Nucleus accumbens (tissue), 56 donors: ENCODE measurements around the gene MAP3K4.

Experiments
- DNase-seq, 56 donors: peaks; one replicate each; lab custom pipeline; 2025; lab: John Stamatoyannopoulos, UW

MAP3K4 gene

GRCh38 chr6:160998217-160998616 lies 6.6 kb downstream of the MAP3K4 start:
- no peak for DNase-seq

GRCh38 chr6:160998766-160999165 lies 7.2 kb downstream of the MAP3K4 start:
- DNase-seq: no peak

GRCh38 chr6:160999516-160999915 lies 7.9 kb downstream of the MAP3K4 start:
- no peak for DNase-seq

GRCh38 chr6:161000632-161001031 lies 9.1 kb downstream of the MAP3K4 start:
- no peak for DNase-seq

GRCh38 chr6:161001421-161001820 lies 9.9 kb downstream of the MAP3K4 start:
- no peak for DNase-seq

DNA sequence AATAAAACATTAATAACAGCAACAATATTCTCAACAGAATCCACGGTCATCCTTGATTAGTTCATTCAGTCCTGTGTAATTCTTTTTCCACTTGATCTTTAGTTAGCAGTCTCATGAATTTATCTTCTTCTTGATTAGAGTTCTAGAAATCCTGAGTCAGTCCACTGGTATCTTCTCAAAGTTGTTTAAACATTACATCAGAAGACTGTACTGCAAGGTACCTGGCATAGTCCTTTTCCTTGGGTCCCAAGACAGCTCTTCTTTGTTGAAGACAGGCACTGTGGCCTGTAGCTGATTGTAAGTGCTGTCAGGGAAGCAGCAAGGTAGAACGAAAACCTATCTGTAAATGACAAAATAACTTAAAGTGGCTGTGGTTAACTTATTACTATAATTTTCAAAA lies 11.8 kb downstream of the MAP3K4 start:
- no peak for DNase-seq

DNA sequence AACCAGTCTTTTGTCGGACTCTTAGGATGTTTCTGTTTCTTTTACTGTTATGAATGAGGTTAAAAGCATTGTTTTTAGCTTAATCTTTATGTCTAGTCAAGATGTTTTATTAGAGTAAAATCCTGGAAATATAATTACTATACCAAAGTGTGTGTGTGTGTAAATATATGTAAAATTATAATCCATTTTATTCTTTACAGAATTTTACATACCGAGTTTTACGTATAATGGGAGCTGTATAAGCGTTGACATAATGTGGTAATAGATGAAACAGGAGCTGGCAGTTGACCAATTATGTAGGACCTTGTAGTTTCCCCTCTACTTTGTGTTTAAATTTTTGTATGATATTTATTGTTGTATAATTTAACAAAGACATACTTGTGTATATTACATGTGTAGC lies 16.7 kb downstream of the MAP3K4 start:
- no peak for DNase-seq

DNA sequence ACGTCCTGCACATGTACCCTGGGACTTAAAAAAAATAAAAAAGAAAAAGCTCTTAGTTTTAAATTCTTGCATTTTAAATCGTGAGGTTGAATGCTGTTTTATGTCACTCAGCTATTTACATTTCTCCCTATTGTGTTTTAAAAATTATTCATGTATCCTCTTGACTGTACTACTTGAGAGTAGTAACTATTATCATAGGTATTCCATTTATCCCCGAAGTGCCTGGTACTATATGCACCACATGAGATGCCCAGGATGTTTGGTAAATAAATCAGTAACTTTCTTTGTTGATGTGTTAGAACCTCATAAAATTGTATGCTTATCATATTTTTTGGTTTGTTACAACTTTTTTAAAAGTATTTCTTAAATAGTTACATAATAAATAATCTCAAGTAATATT lies 18.4 kb downstream of the MAP3K4 start:
- no peak for DNase-seq

DNA sequence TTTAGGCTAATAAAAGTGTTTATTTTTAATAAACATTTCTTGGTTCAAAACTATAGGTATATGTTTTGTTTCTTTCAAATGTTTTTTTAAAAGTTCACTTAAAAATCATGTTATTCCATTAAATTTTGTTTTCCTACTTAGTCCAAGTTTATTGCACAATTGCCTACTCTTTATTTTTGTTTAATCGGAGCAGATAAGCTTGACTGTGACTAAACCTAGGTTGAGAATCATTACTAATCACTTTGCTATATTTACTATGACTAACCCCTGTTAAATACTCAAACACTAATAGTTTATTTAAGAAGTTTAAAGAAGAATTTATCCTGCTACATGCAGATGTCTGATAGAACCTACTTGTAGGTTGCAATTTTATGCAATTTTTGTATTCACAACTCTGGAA lies 18.8 kb downstream of the MAP3K4 start:
- no peak for DNase-seq

DNA sequence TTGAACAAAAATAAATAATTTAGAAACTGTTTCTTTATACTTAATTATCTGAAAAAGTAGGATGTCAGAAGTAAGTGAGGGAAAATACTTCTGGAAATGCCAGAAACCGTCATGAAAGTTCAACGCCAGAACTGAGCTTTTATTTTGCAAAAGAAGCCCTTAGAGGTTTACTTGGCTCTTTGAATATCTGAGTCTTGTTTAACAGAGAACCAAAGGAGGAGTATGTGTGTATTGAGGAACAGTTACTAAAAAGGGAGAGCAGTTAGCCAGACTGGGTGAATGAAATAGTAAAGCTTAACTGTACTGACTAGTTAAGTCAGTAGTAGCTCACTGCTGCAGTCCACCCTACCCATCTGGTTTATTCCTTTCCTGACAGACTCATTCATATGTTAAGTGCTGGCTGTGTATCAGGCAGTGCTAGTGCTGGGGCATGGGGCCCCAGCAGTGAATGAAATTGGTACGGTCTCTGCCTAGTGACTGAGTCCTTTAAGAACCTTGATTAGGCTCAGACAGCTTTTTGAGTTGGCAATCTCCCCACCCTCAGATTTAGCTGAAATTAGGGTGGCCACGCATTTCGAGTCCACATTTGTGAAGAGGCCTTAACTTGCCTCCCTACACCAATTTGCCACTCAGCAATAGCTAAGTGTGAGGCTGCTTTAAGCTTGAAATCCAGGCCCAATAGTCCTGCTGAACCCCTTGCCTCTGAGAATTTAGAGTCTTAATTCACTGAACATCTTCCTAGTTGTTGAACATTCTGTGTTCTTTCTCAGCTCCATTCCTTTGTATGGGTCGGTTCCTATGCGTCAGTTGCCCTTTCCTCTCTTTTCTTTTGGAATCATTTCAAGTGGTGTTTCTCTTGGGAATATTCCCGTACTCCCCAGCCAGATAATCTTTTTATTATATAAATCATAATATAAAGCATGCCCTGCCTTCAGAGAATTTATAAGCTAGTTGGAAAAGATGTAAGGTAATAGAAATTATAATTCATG lies 20.2 kb downstream of the MAP3K4 start:
- DNase-seq: no peak

DNA sequence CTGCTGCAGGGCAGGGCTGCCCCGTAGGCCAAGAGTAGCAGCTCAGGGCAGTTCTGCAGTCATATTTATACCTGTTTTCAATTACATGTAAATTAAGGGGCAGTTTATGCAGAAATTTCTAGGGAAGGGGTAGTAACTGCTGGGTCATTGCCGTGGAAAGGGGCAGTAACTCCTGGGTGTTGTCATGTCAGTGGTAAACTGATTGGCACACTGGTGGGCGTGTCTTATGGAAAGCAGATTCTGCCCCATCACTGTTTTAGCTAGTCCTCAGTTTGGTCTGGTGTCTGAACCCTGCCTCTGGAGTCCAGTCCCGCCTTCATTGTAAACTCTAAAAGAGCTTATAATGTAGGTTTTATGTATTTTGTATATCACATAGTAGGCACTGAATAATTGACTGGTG lies 22.1 kb downstream of the MAP3K4 start:
- DNase-seq: no peak

DNA sequence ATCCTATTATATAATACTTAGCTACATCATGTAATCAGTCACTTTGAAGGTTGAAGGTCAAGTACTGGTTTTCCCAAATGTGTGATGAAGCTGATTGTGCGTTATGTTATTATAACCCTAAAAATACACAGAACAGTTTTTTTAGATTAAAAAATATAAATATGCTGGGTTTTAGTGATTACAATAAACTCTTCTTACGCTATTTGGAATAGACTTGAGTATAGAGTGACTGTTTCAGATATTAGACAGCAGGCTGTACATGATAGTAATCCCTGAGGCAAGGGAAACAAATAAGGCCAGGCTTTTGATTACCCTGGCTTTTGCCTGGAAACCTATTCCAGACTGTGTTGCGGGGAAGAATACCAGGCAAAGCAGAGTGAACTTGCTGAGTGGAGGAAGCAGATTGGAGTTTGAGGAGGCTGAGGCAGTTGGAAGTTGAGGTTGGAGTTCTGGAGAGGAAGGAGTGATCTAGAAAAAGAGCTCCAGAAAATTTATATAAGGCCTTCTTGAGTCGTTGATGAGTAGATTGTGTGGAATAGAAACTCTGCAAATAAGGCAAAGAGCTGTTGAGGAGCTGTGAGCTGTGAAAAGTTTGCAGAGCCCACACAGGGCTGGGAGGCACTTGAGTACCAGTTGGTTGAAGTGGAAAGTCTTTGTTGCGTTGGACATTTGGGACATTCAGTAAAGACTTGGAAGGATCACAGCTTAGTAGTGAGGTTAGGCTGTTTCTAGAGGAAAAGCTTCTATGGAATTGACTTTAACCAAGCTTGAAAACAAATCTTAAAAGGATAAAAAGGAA lies 26.4 kb downstream of the MAP3K4 start:
- no peak for DNase-seq

GRCh38 chr6:161019324-161019839 lies 27.8 kb downstream of the MAP3K4 start:
- no peak for DNase-seq

GRCh38 chr6:161021543-161021942 lies 30.0 kb downstream of the MAP3K4 start:
- DNase-seq: no peak

DNA sequence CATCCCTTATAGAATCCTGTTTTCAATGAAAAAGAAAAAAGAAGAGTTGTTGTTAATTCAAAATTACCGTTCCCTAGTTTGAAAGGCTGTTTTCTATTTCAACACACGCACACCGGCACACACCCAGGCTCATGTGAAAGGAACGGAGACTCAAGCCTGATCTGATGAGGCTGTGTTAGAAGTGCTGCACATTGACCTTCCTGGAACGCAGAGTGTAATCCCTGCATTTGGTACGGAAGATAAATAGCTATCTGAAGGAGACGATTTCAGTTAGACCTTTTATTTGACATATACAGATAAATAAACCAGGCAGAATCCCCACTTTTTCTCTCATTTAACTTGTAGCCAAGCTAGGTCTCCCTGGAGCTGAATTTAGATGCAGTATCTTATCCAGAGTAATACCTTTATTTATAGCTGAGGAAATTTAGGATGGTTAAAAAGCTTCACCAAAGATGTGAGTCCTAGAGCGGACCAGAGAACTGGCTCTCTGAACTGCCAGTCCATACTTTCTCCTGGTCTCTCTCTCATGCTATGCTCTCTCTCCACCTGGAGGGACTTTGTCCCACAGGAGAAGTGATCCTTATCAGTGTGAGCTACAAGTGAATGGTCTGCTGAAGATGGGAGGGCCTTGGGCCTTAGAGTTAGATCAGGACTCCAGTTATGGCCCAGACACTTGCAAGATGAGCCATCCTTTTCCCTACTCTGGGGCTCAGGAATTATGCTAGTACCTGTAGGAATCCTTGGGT lies 30.6 kb downstream of the MAP3K4 start:
- DNase-seq: no peak

DNA sequence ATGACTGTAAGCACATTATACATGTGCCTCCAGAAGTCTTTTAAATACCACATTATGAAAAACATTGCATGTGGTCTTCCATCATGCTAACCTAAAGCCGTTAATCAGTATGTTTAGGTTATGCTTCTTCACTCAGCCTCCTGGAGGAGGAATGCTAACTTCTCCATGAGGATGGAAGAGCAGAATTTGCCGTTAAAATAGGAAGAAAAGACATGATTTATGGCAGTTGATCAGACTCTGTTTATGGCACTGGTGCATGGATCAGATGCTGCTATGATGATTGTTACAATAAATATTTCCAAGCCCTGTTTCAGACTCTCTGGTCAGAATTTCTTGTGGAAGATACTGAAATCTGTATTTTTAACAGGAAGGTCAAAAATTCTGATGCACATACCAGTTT lies 31.7 kb downstream of the MAP3K4 start:
- DNase-seq: no peak

- DNase-seq: no peak
Measured at GRCh38 chr6:161024364-161024920, 32.9 kb downstream of the MAP3K4 start.

GRCh38 chr6:161027385-161027784 lies 35.8 kb downstream of the MAP3K4 start:
- DNase-seq: no peak

GRCh38 chr6:161029195-161029809 lies 37.7 kb downstream of the MAP3K4 start:
- DNase-seq: no peak
